Endodermal cell (in vitro differentiated cells): ENCODE measurements around the gene KIFC3. TPM values are rescaled to one million over a fixed set of nuclear protein-coding genes. Genes with fewer than 3 reads are reported as not detected.

Source experiments
- DNase-seq: peaks from one replicate; pipeline ENCODE4 v3.0.0-alpha.2; 2017
- H3K27ac ChIP-seq: 2 replicates; pipeline ENCODE4 v1.5.1; 2013; ENCODE audit warnings: mild to moderate bottlenecking, low read depth, low read length, moderate library complexity
- H3K27me3 ChIP-seq: 2 replicates; pipeline ENCODE4 v1.6.1; 2013; ENCODE audit warnings: mild to moderate bottlenecking, low read length, moderate library complexity; ENCODE audit not compliant: insufficient read depth, control insufficient read depth, poor library complexity, severe bottlenecking
- H3K36me3 ChIP-seq: 2 replicates; pipeline ENCODE4 v1.7.0; 2013; ENCODE audit warnings: mild to moderate bottlenecking, low read length, moderate library complexity; ENCODE audit not compliant: control insufficient read depth, insufficient read depth
- H3K4me1 ChIP-seq: one replicate; pipeline ENCODE4 v1.7.0; 2013; ENCODE audit warnings: low read length; ENCODE audit not compliant: control insufficient read depth, insufficient read depth
- H3K4me3 ChIP-seq: 2 replicates; pipeline ENCODE4 v1.5.1; 2013; ENCODE audit warnings: mild to moderate bottlenecking, low read length, moderate library complexity
- H3K9ac ChIP-seq: 2 replicates; pipeline ENCODE4 v1.6.1; 2013; ENCODE audit warnings: mild to moderate bottlenecking, low read length, moderate library complexity; ENCODE audit not compliant: poor library complexity, severe bottlenecking; ENCODE audit errors: extremely low read depth
- H3K9me3 ChIP-seq: 2 replicates; pipeline ENCODE4 v1.6.1; 2013; ENCODE audit warnings: mild to moderate bottlenecking, low read length, moderate library complexity; ENCODE audit not compliant: control insufficient read depth
- H3K27ac Mint-ChIP-seq: 2 replicates; pipeline ENCODE4 v1.8.0; 2020; ENCODE audit warnings: mixed read lengths
- H3K27me3 Mint-ChIP-seq: 2 replicates; pipeline ENCODE4 v1.8.0; 2021; ENCODE audit warnings: mild to moderate bottlenecking, mixed read lengths; ENCODE audit not compliant: insufficient read depth
- H3K36me3 Mint-ChIP-seq: 2 replicates; pipeline ENCODE4 v1.8.0; 2020; ENCODE audit warnings: low read depth, mixed read lengths
- H3K4me1 Mint-ChIP-seq: 2 replicates; pipeline ENCODE4 v1.8.0; 2020; ENCODE audit warnings: mixed read lengths
- H3K4me3 Mint-ChIP-seq: 2 replicates; pipeline ENCODE4 v1.8.0; 2020; ENCODE audit warnings: mild to moderate bottlenecking, moderate library complexity, mixed read lengths
- H3K9me3 Mint-ChIP-seq: 2 replicates; pipeline ENCODE4 v1.8.0; 2020; ENCODE audit warnings: mild to moderate bottlenecking, mixed read lengths
- CTCF ChIP-seq: fragments of 200-600 bp; sonication (generic); conservative IDR thresholded peaks from 2 replicates; pipeline ENCODE4 v1.5.0; 2021; ENCODE audit warnings: antibody characterized with exemption, mild to moderate bottlenecking
- WGBS, 2 experiments: methylation state at CpG; one replicate each; pipeline versions ENCODE4 v1.1.5 to v1.1.7; 2013; ENCODE audit warnings: missing lambda C conversion rate in 2 of 2, mixed read lengths in 1 of 2; ENCODE audit not compliant: insufficient coverage in 1 of 2, insufficient read length in 1 of 2; 5-methylcytosine and 5-hydroxymethylcytosine counted together
- total RNA-seq, 2 donors: library from RNA; stranded (reverse); fragmentation: NEBNext Ultra II Directional in 1 of 2; extraction: Animal tissue kit (Norgen Biotek cat#: 25700) in 1 of 2; gene quantifications; 2 replicates in 1 of 2; 3 replicates in 1 of 2; pipeline ENCODE4 v1.2.1, GENCODE V29; 2021

The KIFC3 gene
- total RNA-seq, 2 donors from 2014 or later: 39.2 to 39.3 TPM

- DNase-seq: no peak
- H3K27ac Mint-ChIP-seq: no peak overlapping the region
- no peaks in the 10 kb centered on the region for H3K36me3 ChIP-seq
- no peak overlapping the region for H3K27ac ChIP-seq
- H3K4me3 ChIP-seq: no peak overlapping the region
- H3K4me1 Mint-ChIP-seq: no peaks in the 10 kb centered on the region
- no peaks in the 10 kb centered on the region for H3K4me1 ChIP-seq
- no peaks in the 10 kb centered on the region for H3K27me3 ChIP-seq
- no peak overlapping the region for H3K9ac ChIP-seq
- no peaks in the 10 kb centered on the region for H3K9me3 ChIP-seq
- no peak for TF ChIP-seq CTCF
- H3K27me3 Mint-ChIP-seq: no peaks in the 10 kb centered on the region
- 94 to 96% methylated on average over 5 to 11 of the region's 11 CpGs for WGBS, 2 experiments
- no peak overlapping the region for H3K4me3 Mint-ChIP-seq
- H3K36me3 Mint-ChIP-seq: peaks cover 10% of the 10 kb centered on the region
- no peaks in the 10 kb centered on the region for H3K9me3 Mint-ChIP-seq
Observed at GRCh38 chr16:57748596-57748995, 53.7 kb downstream of the KIFC3 start.

GRCh38 chr16:57747996-57748395, 54.3 kb downstream of the KIFC3 start:
- DNase-seq: no peak
- peaks cover 11% of the 10 kb centered on the region for H3K36me3 Mint-ChIP-seq
- Histone ChIP-seq H3K27ac (no peak overlapping the region), H3K4me3 (no peak overlapping the region), H3K27me3 (no peaks in the 10 kb centered on the region), H3K4me1 (no peaks in the 10 kb centered on the region), H3K9me3 (no peaks in the 10 kb centered on the region), H3K9ac (no peak overlapping the region), H3K36me3 (no peaks in the 10 kb centered on the region)
- no peak overlapping the region for H3K27ac Mint-ChIP-seq
- WGBS, 2 experiments: 90 to 91% methylated on average over 4 to 6 of the region's 6 CpGs
- H3K4me3 Mint-ChIP-seq: no peak overlapping the region
- no peaks in the 10 kb centered on the region for H3K9me3 Mint-ChIP-seq
- TF ChIP-seq CTCF: no peak
- H3K27me3 Mint-ChIP-seq: no peaks in the 10 kb centered on the region
- no peaks in the 10 kb centered on the region for H3K4me1 Mint-ChIP-seq

GRCh38 chr16:57747496-57747895, 54.8 kb downstream of the KIFC3 start:
- Mint-ChIP-seq H3K9me3 (no peaks in the 10 kb centered on the region), H3K27me3 (no peaks in the 10 kb centered on the region), H3K36me3 (peaks cover 11% of the 10 kb centered on the region), H3K4me1 (peaks cover 4% of the 10 kb centered on the region), H3K27ac (no peak overlapping the region), H3K4me3 (no peak overlapping the region)
- no peaks in the 10 kb centered on the region for H3K27me3 ChIP-seq
- WGBS, 2 experiments: 87 to 94% methylated on average over 7 to 12 of the region's 12 CpGs
- H3K4me3 ChIP-seq: no peak overlapping the region
- DNase-seq: no peak
- no peaks in the 10 kb centered on the region for H3K9me3 ChIP-seq
- H3K27ac ChIP-seq: no peak overlapping the region
- no peaks in the 10 kb centered on the region for H3K4me1 ChIP-seq
- no peak for TF ChIP-seq CTCF
- no peak overlapping the region for H3K9ac ChIP-seq
- no peaks in the 10 kb centered on the region for H3K36me3 ChIP-seq
